HEK293T (cell line): ENCODE results near the gene TYMP.

Source experiments
- BHLHE40 ChIP-seq: fragments of 450-650 bp; IDR thresholded peaks from 2 replicates; pipeline ENCODE4 v1.6.1; 2016; ENCODE audit warnings: mild to moderate bottlenecking, moderate library complexity, borderline replicate concordance
- CTBP1 ChIP-seq: fragments of 450-650 bp; IDR thresholded peaks from 2 replicates; pipeline ENCODE4 v1.6.1; 2016; ENCODE audit warnings: borderline replicate concordance
- ELF4 ChIP-seq: fragments of 450-650 bp; IDR thresholded peaks from 2 replicates; pipeline ENCODE4 v1.6.1; 2017; ENCODE audit warnings: antibody characterized with exemption
- FOXA1 ChIP-seq: fragments of 450-650 bp; IDR thresholded peaks from 2 replicates; pipeline ENCODE4 v1.6.1; 2016; ENCODE audit warnings: mild to moderate bottlenecking
- FOXK2 ChIP-seq: fragments of 450-650 bp; IDR thresholded peaks from 2 replicates; pipeline ENCODE4 v1.6.1; 2016; ENCODE audit warnings: mild to moderate bottlenecking
- FOXM1 ChIP-seq: fragments of 450-650 bp; IDR thresholded peaks from 2 replicates; pipeline ENCODE4 v1.6.1; 2017; ENCODE audit warnings: mild to moderate bottlenecking, borderline replicate concordance
- L3MBTL2 ChIP-seq: fragments of 450-650 bp; conservative IDR thresholded peaks from 2 replicates; pipeline ENCODE4 v1.6.1; 2016; ENCODE audit warnings: mild to moderate bottlenecking
- PKNOX1 ChIP-seq: fragments of 450-650 bp; IDR thresholded peaks from 2 replicates; pipeline ENCODE4 v1.6.1; 2016
- TARDBP ChIP-seq: fragments of 450-650 bp; IDR thresholded peaks from 2 replicates; pipeline ENCODE4 v1.6.1; 2016

GRCh38 chr22:50518606-50519005 is 11.2 kb downstream of the TYMP start:
- TF ChIP-seq FOXA1 (no peak), FOXK2 (no peak), FOXM1 (no peak), TARDBP (no peak), CTBP1 (no peak), BHLHE40 (no peak), L3MBTL2 (no peak), PKNOX1 (no peak), ELF4 (no peak)
